ENCODE measurements around the gene DCLK1. TPM values are rescaled to one million over a fixed set of nuclear protein-coding genes. Genes with fewer than 3 reads are reported as not detected.

DCLK1 gene
- total RNA-seq, 1 donor from 2014 or later, result 22.4 TPM

GRCh38 chr13:36089130-36089647, 42.0 kb downstream of the DCLK1 start:
- no peak for DNase-seq (ENCODE audit: low read depth, low spot score)
- no peak for TF ChIP-seq CTCF (conservative IDR thresholded peaks at IDR 0.05)
- Mint-ChIP-seq H3K36me3 (ENCODE audit: low read depth) (peaks cover 15% of the 10 kb centered on the region), H3K27me3 (ENCODE audit: low read depth) (no peaks in the 10 kb centered on the region), H3K9me3 (peaks cover 6% of the 10 kb centered on the region), H3K27ac (ENCODE audit: unreplicated experiment) (no peak overlapping the region), H3K4me3 (no peak overlapping the region), H3K4me1 (no peaks in the 10 kb centered on the region)

- Mint-ChIP-seq H3K9me3 (peaks cover 6% of the 10 kb centered on the region), H3K27me3 (ENCODE audit: low read depth) (no peaks in the 10 kb centered on the region), H3K4me3 (no peak overlapping the region), H3K4me1 (no peaks in the 10 kb centered on the region), H3K36me3 (ENCODE audit: low read depth) (peaks cover 15% of the 10 kb centered on the region), H3K27ac (ENCODE audit: unreplicated experiment) (no peak overlapping the region)
- no peak for DNase-seq (ENCODE audit: low read depth, low spot score)
- TF ChIP-seq CTCF (conservative IDR thresholded peaks at IDR 0.05), result no peak
Observed at GRCh38 chr13:36088463-36088862, 42.7 kb downstream of the DCLK1 start.

DNA sequence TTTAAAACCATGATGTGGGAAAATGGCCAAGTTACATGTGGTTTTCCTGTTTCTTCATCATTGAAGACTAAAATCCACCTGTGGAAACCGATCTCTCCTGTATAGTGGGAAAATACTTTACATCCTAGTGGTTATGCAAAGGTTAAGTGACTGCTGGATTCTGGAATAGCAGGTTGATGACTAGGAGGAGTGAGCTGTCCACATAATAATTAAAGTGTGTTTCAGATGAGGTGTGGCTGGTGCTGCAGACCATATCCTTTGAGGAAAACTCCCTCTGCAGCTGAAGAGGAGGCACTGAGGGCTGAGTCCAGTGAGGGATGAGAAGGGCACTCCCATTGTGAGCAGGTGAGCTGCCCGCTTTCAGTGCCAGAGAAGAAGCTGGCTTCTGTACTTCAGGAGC, 43.2 kb downstream of the DCLK1 start:
- H3K36me3 Mint-ChIP-seq (ENCODE audit: low read depth), result peaks cover 15% of the 10 kb centered on the region
- no peak for DNase-seq (ENCODE audit: low read depth, low spot score)
- H3K27ac Mint-ChIP-seq (ENCODE audit: unreplicated experiment), result no peak overlapping the region
- no peak for TF ChIP-seq CTCF (conservative IDR thresholded peaks at IDR 0.05)
- no peaks in the 10 kb centered on the region for H3K4me1 Mint-ChIP-seq
- H3K9me3 Mint-ChIP-seq, result peaks cover 6% of the 10 kb centered on the region
- no peak overlapping the region for H3K4me3 Mint-ChIP-seq
- no peaks in the 10 kb centered on the region for H3K27me3 Mint-ChIP-seq (ENCODE audit: low read depth)

DNA sequence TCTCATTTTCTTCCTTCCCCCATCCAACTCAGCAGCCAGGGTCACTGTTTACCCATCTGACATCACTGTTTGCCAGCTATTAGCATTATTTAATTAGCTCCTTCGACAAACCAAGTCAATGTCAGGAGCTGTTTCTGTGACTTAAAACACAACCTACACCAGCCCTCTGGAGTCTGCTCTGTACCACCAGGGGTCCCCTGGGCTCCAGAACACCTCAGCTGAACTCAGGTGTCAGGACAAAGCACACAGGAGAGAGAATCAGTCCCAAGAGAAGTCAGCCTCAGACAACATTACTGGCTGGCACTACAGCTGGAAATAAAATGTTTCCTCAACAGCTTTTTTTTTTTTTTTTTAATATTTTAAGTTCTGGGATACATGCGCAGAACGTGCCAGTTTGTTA, 45.1 kb downstream of the DCLK1 start:
- Mint-ChIP-seq H3K4me1 (no peaks in the 10 kb centered on the region), H3K4me3 (no peak overlapping the region), H3K27ac (ENCODE audit: unreplicated experiment) (no peak overlapping the region), H3K36me3 (ENCODE audit: low read depth) (peaks cover 6% of the 10 kb centered on the region), H3K27me3 (ENCODE audit: low read depth) (no peaks in the 10 kb centered on the region), H3K9me3 (no peaks in the 10 kb centered on the region)
- no peak for TF ChIP-seq CTCF (conservative IDR thresholded peaks at IDR 0.05)
- no peak for DNase-seq (ENCODE audit: low read depth, low spot score)

- no peak overlapping the region for H3K27ac Mint-ChIP-seq (ENCODE audit: unreplicated experiment)
- DNase-seq (ENCODE audit: low read depth, low spot score), result no peak
- no peak for TF ChIP-seq CTCF (conservative IDR thresholded peaks at IDR 0.05)
- no peaks in the 10 kb centered on the region for H3K4me1 Mint-ChIP-seq
- H3K4me3 Mint-ChIP-seq, result no peak overlapping the region
- H3K27me3 Mint-ChIP-seq (ENCODE audit: low read depth), result no peaks in the 10 kb centered on the region
- peaks cover 2% of the 10 kb centered on the region for H3K36me3 Mint-ChIP-seq (ENCODE audit: low read depth)
- no peaks in the 10 kb centered on the region for H3K9me3 Mint-ChIP-seq
Observed at GRCh38 chr13:36084131-36084530, 47.1 kb downstream of the DCLK1 start.

- H3K27ac Mint-ChIP-seq (ENCODE audit: unreplicated experiment), result no peak overlapping the region
- no peak for DNase-seq (ENCODE audit: low read depth, low spot score)
- TF ChIP-seq CTCF (conservative IDR thresholded peaks at IDR 0.05), result no peak
- no peak overlapping the region for H3K4me3 Mint-ChIP-seq
- peaks cover 2% of the 10 kb centered on the region for H3K36me3 Mint-ChIP-seq (ENCODE audit: low read depth)
- H3K4me1 Mint-ChIP-seq, result no peaks in the 10 kb centered on the region
- no peaks in the 10 kb centered on the region for H3K27me3 Mint-ChIP-seq (ENCODE audit: low read depth)
- no peaks in the 10 kb centered on the region for H3K9me3 Mint-ChIP-seq
Observed at GRCh38 chr13:36082806-36083205, 48.4 kb downstream of the DCLK1 start.
